Measurements from ENCODE around the gene MAP2K3.

The MAP2K3 gene

DNA sequence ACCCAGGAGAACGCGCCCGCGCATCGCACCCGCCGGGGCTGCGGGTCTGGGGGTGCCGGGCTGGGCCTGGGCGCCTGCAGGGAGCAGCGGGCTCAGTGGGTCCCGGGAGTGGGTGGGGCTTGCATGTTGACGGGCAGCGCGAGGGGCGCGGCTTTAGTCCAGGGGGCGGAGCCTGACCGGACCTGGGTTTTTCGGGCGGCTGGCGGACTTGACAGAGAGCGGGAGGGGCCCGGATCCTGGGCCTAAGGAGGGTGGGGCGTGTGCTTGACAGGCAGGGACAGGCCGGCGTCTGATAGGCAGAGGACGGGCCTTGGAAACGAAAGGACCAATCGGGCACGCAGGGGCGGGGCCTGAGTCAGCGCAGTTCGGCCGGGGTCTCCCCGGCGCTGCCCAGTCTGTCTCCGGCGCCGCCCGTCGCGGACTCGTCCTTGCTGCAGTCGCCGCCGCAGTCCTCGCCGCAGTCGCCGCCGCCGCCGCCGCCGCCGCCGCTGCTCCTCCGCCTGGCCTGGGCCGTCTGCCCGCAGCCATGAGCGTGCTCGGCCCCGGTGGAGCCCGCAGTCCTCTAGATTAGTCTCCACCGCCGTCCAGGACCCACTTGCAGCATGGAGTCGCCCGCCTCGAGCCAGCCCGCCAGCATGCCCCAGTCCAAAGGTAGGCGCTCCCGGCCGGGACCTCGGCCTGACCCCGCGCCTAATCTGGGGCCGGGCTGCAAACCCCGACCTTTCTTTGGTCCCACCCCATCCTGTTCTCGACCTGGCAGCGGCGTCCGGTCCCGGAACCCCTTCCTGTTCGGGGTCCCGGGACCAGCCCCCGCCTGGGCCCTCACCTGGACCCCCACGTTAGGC is at the start of gene MAP2K3:
MAP2K3 (plus strand) TSS at position 393 of the 845 bp plus-strand sequence; CDS start at position 603, 210 bp downstream.
- peak; percentile 100 for DNase-seq

DNA sequence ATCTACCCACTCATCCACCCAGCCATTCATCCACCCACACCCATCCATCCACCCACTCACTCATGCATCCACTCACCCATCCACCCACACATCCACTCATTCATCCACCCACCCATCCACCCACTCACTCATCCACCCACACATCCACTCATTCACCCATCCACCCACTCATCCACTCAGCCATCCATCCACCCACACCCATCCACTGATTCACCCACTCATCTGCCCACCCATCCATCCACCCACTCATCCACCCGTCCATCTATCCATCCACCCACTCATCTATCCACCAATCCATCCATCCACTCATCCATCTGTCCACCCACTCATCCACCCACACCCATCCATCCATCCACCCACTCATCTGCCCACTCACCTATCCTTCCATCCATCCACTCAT is 48.6 kb upstream of the MAP2K3 start:
- DNase-seq: no peak

DNA sequence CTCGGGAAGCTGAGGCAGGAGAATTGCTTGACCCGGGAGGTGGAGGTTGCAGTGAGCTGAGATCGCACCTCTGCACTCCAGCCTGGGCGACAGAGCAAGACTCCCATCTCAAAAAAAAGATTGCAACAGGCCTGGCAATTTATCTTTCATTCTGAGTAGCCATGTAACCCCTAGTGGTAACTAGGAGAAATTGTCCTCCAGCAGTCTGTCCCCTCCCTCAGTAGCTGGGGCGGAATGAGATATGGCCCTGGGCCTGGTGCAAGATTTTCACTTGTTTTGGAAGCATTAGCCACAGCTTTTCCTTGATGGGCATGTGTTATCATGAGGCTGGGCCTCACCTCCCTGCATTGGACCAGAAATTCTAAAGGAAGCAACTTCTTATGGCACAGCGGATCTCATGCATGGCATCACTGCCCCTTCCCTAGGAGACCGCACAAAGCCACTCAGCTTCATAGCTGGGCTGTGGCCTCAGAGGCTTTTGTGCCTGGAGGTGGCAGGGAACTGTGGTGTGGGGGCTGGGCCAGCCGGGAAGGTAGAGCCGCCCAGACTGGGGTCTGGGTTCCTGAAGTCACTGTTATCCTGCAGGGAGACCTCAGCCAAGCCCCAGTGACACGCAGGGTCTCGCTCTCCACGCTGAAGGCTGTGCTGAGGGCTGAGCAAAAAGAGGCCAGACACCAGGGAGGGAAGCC is 44.7 kb upstream of the MAP2K3 start:
- no peak for DNase-seq

DNA sequence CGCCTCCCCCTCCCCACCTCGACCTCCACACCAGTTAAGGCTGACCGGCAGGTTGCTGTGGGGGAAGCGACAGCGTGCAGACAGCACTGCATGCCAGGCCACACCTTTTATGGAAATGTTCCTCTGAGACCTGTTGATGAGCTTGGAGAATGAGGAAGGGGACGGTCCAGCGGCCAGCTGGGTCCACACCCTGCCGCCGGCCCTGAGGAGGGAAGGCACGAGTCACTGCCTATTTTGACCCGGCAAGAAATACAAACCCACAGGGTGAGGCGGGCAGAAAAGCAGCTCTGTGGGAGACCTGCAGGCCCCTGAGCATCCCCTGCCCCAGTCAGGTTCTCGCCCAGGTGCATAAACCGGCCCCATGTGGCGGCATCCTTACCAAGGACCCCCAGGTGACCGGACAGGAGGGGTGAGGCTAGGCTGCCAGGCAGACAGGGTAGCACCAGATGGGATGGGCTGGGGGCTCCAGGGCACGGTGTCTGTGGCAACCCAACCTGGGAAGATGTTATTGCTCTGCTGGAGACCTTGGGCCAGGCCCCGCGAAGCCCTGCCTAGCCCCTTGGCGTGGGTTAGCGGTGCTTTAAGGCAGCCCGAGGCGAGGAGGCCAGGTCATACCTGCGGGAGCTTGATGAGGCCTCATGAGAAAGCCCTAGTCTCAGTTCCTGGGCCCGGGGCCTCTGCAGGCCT is 44.0 kb upstream of the MAP2K3 start:
- no peak for DNase-seq

DNA sequence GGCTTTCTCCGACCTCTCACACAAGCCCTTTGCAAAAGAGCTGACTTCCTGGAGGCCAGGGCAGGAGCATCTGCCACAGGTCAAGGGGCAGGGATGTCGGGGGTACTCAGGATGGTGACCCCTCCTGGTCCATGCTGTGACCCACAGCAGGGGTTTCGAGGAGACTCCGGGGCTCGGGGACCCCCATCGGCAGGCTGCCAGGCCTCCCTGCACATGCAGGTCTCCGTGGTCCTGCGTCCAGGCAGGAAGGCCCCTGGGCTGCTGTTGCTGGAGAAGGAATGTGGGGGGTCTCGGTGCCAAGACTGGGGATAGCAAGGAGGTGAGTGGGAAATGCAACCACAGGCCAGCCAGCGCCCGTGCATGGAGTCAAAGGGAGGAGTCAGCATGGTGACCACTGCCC is 42.9 kb upstream of the MAP2K3 start:
- no peak for DNase-seq

DNA sequence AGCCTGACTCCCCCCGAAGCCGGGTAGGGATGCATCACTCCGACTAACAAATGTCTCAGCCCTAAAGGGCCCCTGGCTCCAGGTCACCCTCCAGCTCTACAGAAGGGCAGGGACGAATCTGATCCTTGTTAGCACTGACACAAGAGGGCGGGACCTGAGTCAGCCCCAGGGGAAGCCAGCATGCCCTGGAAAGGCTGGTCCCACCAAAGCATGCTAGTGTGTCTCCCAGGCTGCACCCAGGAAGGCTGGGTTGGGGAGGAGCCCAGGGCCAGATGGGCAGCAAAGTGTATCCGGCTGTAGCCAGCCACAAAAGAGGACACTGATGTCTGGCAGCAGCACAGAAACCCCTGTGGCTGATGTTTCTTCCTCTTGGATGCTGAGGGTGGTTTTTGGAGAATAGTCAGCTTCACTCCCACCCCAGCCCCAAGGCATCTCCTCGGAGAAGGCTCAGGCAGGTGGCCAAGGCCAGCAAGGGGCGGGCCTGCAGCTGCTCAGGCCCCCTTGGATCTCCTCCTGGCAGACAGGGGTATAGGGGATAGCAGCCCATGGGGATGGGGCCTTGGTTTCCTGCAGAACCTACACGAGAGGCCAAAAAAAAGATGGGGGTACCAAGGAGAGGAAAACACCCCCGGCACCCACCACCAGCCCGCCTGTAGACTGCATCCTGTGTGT is 42.3 kb upstream of the MAP2K3 start:
- DNase-seq: no peak

DNA sequence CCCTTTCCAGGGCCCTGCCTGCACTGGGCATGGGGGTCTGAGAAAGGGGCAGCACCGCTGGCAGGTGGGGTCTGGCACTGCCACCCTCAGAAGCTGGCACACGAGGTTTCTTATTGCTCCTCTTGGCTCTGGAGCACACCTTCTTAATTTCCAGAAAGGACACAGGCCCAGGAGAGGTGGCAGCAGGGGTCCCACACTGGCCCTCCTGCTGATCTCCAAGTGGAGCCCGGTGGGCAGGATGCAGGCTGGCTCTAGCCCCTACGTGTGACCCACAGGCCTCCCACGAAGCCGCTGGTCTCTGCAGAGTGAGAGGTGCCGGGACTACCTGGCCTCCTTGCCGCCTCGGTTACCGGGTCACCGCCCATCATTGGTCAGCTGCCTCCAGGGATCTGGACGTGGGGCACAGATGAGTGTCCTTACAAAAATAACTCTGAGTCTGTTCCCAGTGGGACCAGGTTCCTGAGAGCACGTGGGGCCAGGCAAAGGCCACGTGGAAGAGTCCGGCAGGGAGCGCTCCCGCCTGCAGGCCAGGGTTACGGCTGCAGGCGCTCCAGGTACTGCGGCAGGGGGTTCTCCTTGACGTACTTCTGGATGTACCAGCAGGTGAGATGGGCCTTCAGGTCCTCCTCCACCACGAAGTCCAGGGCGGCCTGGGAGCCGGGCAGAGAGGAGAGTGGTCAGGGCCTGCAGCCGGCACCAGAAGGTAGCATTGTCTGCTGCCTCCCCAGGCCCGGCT is 41.6 kb upstream of the MAP2K3 start:
- DNase-seq: no peak

DNA sequence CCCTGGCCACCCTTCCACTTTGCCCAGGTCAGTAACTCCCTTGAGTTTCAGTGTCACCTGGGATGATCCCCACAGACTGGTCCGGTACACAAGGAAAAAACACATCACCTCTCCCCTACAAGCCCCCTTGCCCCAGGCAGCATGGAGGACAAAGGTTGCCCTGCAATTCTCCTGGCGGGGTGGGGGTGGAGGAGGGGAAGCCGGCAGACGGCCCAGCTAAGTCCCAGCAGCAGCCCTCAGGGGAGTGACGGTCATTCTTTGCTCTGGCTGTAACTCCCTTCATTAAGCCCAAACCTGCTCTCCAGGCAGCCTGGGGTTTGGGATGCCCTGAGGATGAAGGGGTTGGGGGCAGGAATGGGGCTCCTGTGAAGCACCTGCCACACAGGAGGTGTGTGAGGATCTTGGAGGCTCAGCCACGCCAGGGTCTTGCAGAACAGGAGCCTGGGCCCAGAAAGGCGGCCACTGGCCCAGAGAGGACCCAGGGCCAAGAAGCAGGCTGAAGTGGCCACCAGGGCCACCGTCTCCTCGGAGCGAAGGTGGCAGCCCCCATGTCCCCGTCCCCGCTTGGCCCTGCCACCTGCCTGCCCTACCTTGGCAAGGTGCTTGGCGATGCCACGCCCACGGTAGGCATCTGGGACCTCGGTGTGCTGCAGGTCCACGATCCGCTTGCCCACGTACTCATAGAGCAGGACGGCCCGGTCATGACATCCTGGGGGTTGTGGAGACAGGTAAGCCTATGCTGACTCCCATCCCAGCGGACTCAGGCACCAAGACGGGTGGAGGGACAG is 40.8 kb upstream of the MAP2K3 start:
- DNase-seq: no peak

DNA sequence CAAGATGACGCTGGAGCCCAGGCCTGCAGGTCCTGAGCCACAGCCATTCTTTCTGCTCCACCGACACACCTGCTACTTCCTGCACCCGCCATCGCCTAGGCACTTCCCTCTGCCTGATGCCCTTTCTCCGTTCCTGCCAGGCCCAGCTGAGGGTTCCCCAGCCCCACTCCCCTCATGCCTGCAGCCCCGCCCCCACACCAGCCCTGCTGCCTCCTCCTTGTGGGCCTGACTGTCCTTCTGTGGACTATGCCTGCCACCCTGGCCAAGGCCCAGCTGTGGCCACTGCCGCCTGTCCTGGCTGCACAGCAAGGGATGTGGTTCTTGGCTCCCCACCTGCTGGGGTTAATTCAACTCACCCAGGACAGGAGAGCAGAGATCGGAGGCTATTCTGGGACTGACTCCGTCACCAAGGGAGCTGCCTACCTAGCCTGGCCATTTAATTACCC is 38.8 kb upstream of the MAP2K3 start:
- DNase-seq: no peak

DNA sequence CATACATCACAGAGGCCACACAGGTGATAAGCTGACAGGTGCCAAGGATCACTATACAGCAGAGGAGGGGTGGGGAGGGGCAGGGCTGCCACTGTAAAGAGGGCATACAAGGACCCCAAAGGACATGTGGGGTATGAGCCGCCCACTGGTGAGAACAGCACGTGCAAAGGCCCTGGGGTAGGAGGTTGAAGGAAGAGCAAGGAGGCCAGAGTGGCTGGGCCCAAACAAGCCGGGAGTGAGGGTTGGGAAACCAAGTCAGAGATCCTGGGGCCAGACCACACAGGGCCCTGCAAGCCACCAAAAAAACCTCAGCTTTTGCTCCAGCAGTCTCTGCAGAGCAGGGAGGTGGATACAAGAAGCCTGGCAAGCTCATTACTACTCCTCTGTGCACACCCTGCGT is 37.8 kb upstream of the MAP2K3 start:
- no peak for DNase-seq

DNA sequence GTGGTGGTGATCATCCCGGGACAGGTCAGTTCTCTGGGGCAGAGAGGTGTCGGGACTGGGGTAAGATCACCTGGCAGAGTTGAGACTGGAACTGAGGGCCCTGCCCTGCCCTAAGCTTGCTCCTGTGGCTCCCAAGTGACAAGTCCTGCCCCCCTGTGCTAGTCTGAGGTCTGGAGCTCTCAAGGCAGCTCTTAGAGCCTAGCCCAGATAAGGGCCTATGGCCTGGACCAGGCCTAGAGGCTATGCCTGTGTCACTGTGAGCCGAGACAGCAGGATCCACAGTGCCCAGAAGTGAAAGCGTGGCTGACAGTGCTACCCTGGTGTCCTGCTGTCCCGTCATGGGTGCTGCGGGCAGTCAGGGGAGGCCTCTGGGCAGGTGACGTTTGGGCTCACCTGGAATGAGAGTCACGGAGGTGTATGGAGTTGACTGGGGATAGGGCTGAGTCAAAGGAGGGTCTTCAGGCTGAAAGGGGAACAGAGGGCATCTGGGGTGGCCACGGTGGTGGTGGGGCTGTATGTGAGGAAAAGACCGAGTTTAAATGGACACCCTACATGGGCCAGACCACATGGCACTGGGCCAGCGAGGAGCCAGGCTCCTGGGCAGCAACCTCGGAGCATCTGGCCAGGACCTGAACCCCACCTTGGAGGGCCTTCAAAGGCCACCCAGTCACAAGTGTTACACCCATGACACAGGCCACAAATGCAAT is 36.8 kb upstream of the MAP2K3 start:
- DNase-seq: no peak

DNA sequence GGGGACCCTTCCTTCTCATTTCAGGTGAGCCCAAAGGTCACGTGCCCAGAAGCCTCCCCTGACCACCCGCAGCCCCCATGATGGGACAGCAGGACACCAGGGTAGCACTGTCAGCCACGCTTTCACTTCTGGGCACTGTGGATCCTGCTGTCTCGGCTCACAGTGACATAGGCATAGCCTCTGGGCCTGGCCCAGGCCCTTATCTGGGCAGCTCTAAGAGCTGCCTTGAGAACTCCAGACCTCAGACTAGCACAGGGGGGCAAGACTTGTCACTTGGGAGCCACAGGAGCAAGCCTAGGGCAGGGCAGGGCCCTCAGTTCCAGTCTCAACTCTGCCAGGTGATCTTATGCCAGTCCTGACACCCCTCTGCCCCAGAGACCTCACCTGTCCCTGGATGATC is 36.0 kb upstream of the MAP2K3 start:
- DNase-seq: no peak

DNA sequence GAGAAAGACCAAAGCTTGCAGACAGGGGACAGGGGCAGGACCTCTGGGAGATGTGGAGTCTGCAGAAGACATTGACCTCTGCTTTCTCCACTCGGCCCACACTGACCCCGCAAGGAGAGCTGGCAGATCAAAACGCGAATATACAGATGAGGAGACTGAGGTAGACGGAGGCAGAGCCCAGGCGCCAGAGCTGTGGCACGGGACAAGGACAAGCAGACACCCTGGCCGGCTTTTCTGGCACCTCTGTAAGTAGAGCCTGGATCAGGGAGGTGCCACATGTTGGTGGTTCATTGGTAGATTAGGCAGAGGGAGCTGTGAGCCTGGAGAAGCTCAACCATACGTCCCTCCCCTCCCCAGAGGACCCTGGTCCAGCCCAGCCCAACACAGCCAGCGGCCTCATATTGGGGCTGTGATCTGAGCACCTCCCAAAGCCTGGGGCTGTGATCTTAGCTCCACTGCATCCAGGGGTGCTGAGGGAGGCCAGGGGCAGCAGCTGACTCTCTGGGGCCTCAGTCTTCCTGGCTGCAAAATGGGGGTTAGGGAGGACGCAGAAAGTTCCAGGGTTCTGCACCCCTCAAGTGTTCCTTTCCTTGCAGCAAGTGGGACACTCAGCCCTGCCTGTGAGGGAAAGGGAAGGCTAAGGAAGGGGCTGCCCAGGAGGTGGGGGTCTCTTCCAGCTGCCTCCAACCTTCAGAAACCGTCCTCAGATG is 35.3 kb upstream of the MAP2K3 start:
- no peak for DNase-seq

DNA sequence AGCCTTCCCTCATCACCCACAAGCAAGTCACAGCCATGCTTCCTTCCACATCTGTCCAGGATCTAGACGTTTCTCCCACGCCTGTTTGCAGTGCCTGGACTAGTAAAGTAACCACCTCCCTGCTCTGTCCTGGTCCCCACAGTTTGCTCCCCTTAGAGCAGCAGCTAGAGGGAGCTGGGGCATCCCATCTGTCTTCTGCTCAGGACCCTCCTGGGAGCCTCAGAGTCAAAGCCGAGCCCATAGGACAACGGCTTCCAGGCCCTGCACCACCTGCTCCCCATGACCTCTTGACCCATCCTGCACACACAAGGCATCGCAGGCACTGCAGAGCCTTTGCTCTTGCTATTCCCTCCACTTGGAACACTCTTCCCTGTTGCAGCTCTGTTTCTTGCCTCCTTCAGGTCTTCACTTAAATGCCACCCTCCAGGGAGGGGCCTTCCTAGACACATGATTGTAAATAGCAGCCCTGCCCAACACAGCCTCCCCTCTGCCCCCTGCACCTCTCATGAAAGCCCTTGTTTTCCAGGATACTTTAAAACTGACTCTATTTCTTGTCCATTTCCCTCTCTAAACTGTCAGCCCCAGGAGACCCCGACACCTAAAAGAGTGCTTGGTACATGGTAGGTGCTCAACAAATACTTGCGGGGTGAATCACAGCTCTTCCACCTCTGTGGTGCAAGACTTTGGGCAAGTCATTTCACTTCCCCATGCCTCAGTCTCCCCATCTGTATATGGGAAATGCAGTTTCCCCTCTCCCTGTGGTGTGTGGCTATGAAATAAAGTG is 34.4 kb upstream of the MAP2K3 start:
- DNase-seq: no peak

DNA sequence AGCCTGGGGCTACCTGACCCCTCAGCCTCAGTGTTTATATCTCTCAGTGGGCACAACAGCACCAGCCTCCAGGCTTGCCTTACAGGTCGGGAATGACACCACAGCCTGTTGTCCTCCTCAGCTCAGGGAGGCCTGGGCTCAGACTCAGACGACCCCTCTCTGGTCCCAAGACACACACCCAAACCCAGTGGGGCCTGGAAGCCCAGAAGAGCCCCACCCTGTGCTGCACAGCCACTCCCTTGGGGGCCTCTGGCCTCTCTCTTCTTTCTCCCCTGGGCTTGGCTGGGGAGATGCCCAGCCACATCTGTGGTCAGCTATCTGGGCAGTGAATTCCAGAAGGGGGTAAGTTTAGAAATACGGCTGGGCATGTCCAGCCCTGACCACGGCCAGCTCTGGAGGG is 33.7 kb upstream of the MAP2K3 start:
- no peak for DNase-seq

DNA sequence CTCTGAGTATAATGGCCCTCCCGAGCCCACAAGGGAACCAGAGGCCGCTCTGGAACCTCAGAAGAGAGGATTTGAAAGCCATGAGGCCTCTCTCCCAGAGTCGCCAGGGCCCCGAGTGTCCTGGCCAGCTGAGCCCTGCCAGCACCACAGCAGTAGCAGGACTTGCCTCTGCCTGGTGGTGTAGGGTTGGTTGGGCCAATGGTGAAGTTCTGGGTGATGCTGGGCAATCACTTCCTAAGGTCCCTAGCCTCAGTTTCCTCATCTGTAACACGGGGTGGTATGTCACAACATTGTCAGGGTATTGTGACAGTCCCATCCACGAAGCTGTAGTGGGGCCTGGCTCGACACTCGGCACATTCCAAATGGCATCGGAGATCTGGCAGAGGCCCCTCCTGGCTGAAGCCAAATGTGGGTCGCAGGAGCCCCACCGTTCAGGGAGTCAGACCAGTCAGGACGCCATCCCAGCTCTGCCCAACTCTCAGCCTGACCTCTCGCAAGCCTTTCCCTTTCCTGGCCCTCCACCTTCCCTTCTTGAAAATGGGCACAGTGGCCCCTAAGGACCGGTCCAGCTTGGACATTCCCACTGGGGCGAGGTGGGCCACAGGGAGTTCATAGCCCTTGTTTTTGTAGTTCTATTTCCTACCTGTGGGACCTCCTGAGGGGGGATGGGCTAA is 33.0 kb upstream of the MAP2K3 start:
- no peak for DNase-seq

DNA sequence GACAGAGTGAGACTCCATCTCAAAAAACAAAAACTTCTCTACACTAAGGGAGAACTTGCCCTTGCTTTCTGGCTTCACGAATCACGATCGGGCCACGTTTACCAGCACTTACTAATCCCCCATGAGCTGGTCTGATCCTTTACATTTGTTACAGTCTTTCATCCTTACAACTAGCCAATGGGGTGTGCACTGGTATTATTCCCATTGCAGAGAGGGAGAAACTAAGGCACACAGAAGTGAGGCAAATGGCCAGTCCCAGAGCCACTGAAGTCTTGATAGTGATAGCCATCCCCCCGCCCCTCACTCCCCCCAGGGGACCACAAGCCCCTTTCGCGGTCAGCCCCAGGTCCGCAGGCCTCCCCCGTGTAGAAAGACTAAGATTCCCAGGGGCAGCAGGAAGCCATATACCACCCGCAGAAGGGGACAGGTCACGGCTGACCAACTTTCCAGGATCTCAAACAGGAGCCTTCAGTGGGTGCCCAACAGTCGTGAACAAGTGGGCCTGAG is 32.2 kb upstream of the MAP2K3 start:
- DNase-seq: no peak

DNA sequence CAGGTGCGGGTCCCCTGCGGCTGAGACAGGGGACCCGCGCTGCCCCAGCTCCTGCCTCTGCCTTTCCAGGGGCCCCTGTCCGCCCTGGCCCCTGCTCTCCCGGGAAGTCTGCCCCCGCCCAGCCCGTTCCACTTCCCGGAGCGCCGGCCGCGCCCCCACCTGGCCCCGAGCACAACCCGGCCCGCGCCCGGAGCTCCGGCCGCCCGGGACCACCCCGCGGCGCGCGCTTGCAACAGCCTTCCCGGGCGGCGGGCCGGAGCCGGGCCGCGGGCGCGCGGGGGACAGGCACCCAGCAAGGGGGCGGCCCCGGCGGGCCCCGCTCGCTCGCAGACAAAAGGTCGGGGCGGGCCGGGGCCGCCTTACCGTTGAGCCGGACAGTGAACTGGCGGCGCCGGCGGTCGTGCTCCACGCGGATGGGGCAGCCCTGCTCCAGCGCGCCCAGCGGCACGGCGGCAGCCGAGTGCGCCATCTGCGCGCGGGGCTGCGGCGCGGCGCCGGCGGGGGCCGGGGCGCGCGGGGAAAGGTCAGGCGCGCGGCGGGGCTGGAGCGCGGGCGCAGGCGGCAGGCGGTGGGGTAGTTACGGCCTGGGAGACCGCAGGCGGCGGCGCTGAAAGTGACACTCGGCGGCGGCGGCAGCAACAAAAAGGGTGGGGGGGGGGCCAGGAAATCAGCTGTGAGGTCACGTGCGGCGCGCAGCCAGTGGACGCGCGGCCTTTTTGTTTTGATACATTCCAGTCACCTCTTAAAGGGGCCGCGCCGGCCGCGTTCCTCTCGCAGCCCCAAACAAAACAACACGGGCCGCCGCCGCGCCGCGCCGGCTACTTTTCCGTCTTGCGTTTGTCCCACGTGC is 31.5 kb upstream of the MAP2K3 start, which contains the start of gene NATD1:
NATD1 (minus strand) TSS at position 615 of the 850 bp plus-strand sequence; CDS start at position 469, 146 bp downstream.
- DNase-seq: peak; percentile 61

All from NCI-H1436 (cell line).